Osteocyte (in vitro differentiated cells): ENCODE measurements around the gene UBE2F. TPM values are rescaled to one million over a fixed set of nuclear protein-coding genes. Genes with fewer than 3 reads are reported as not detected.

Experiments
- DNase-seq: peaks from one replicate; pipeline ENCODE4 v3.0.0; 2021; ENCODE audit warnings: mixed read lengths; ENCODE audit not compliant: unreplicated experiment; ENCODE audit errors: extremely low spot score
- H3K27ac Mint-ChIP-seq: one replicate; pipeline ENCODE4 v1.8.0; 2021; ENCODE audit warnings: mild to moderate bottlenecking, mixed read lengths; ENCODE audit not compliant: unreplicated experiment
- H3K27me3 Mint-ChIP-seq: one replicate; pipeline ENCODE4 v1.8.0; 2021; ENCODE audit warnings: mixed read lengths; ENCODE audit not compliant: unreplicated experiment
- H3K36me3 Mint-ChIP-seq: one replicate; pipeline ENCODE4 v1.8.0; 2021; ENCODE audit warnings: mixed read lengths; ENCODE audit not compliant: unreplicated experiment
- H3K4me1 Mint-ChIP-seq: one replicate; pipeline ENCODE4 v1.8.0; 2021; ENCODE audit warnings: mixed read lengths; ENCODE audit not compliant: unreplicated experiment
- H3K4me3 Mint-ChIP-seq: one replicate; pipeline ENCODE4 v1.8.0; 2021; ENCODE audit warnings: mild to moderate bottlenecking, moderate library complexity, mixed read lengths; ENCODE audit not compliant: unreplicated experiment
- H3K9me3 Mint-ChIP-seq: one replicate; pipeline ENCODE4 v1.8.0; 2021; ENCODE audit warnings: mixed read lengths; ENCODE audit not compliant: unreplicated experiment
- total RNA-seq: library from RNA; stranded (reverse); gene quantifications from 2 replicates; pipeline ENCODE4 v1.2.1, GENCODE V29; 2021
- TF ChIP-seq, protein P1 (sequence below): fragments of 200-600 bp; sonication (generic); IDR thresholded peaks from 2 replicates; pipeline ENCODE4 v1.5.0; 2021; ENCODE audit warnings: antibody characterized with exemption, mild to moderate bottlenecking, moderate library complexity

The UBE2F gene
- total RNA-seq, 1 donor from 2014 or later = 54.3 TPM

DNA sequence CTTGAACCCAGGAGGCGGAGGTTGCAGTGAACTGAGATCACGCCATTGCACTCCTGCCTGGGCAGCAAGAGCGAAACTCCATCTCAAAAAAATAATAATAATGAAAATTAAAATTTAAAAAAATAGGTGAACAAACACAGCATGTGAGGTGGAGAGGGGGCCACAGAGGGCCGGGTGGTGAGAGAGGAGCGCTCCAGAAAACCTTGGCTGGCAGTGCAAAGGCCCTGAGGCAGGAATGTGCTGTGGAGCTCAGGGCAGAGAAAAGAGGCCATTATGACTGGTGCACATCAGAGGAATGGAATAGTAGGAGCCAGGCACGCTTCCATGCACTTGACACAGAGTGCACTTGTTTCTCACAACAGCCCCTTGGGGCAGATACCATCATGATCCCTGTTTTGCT is 72.3 kb downstream of the UBE2F start:
- DNase-seq = peak; percentile 56
- Mint-ChIP-seq H3K4me3 (no peak overlapping the region), H3K9me3 (no peaks in the 10 kb centered on the region), H3K36me3 (peaks cover 37% of the 10 kb centered on the region), H3K4me1 (no peaks in the 10 kb centered on the region), H3K27ac (no peak overlapping the region), H3K27me3 (no peaks in the 10 kb centered on the region)
- TF ChIP-seq, protein P1, sequence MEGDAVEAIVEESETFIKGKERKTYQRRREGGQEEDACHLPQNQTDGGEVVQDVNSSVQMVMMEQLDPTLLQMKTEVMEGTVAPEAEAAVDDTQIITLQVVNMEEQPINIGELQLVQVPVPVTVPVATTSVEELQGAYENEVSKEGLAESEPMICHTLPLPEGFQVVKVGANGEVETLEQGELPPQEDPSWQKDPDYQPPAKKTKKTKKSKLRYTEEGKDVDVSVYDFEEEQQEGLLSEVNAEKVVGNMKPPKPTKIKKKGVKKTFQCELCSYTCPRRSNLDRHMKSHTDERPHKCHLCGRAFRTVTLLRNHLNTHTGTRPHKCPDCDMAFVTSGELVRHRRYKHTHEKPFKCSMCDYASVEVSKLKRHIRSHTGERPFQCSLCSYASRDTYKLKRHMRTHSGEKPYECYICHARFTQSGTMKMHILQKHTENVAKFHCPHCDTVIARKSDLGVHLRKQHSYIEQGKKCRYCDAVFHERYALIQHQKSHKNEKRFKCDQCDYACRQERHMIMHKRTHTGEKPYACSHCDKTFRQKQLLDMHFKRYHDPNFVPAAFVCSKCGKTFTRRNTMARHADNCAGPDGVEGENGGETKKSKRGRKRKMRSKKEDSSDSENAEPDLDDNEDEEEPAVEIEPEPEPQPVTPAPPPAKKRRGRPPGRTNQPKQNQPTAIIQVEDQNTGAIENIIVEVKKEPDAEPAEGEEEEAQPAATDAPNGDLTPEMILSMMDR = no peak

DNA sequence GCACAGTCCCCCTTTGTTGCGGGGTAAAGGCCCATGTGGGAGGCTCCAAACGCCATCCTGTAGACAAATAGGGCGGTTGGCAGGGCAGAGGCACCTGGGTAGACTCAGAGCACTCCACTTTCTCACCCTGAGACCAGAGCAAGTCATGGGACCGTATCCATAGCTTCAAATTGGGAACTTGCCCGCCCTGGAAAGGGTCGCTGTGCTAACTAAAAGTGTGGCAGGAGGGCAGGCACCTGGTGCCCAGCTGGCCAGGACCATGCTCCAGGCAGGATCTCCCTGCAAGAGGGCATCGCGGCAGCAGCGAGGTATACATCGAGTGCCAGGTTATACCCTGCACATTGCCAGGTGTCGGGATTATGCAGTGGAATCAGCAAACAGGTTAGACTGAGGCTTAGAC is 73.2 kb downstream of the UBE2F start:
- TF ChIP-seq, protein P1 = no peak
- Mint-ChIP-seq H3K4me3 (no peak overlapping the region), H3K36me3 (peaks cover 35% of the 10 kb centered on the region), H3K9me3 (no peaks in the 10 kb centered on the region), H3K27ac (no peak overlapping the region), H3K27me3 (no peaks in the 10 kb centered on the region), H3K4me1 (no peaks in the 10 kb centered on the region)
- peak; percentile 53 for DNase-seq

DNA sequence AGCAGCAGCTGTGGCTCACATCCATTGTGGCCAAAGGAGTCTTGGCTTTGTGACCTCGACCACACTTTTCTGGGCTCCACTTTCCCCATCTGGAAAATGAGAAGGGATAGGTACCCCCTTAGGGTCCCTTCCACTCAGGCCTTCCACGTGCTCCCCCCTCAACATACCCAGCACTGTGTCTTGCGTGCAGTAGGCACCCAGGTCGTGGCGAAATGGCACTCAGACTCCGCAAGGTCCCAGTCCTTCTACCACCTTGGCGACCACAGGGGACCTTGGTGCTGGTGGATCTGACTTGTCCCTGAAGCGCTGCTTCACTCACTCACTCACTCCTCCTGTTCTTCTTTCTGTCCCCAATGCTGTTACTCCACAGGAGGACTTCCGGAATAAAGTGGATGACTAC is 74.1 kb downstream of the UBE2F start:
- no peaks in the 10 kb centered on the region for H3K4me1 Mint-ChIP-seq
- no peaks in the 10 kb centered on the region for H3K27me3 Mint-ChIP-seq
- H3K4me3 Mint-ChIP-seq = no peak overlapping the region
- no peaks in the 10 kb centered on the region for H3K9me3 Mint-ChIP-seq
- peaks cover 33% of the 10 kb centered on the region for H3K36me3 Mint-ChIP-seq
- no peak for DNase-seq
- TF ChIP-seq, protein P1 = no peak
- H3K27ac Mint-ChIP-seq = no peak overlapping the region

DNA sequence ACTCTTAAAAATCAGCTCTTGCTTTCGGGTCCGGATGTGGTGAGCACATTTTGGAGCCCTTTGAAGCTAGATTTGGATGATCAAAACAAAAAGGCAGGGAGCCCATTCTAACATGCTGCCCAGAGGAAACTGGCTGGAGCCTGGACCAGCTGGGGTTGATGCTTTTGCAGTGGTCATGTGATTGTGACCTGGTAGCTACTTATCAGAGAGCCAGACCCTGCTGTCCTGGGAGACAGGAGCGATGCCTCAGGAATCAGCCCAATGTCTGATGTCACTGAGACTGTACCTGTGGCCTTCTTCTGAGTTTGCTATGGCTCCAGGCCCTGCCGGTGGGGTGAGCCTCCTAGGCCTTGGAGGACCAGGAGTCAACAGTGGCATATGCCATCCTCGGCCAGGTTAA is 75.3 kb downstream of the UBE2F start:
- TF ChIP-seq, protein P1 = no peak
- Mint-ChIP-seq H3K4me1 (no peaks in the 10 kb centered on the region), H3K4me3 (no peak overlapping the region), H3K27me3 (no peaks in the 10 kb centered on the region), H3K9me3 (peaks cover 3% of the 10 kb centered on the region), H3K27ac (no peak overlapping the region), H3K36me3 (peaks cover 39% of the 10 kb centered on the region)
- no peak for DNase-seq

DNA sequence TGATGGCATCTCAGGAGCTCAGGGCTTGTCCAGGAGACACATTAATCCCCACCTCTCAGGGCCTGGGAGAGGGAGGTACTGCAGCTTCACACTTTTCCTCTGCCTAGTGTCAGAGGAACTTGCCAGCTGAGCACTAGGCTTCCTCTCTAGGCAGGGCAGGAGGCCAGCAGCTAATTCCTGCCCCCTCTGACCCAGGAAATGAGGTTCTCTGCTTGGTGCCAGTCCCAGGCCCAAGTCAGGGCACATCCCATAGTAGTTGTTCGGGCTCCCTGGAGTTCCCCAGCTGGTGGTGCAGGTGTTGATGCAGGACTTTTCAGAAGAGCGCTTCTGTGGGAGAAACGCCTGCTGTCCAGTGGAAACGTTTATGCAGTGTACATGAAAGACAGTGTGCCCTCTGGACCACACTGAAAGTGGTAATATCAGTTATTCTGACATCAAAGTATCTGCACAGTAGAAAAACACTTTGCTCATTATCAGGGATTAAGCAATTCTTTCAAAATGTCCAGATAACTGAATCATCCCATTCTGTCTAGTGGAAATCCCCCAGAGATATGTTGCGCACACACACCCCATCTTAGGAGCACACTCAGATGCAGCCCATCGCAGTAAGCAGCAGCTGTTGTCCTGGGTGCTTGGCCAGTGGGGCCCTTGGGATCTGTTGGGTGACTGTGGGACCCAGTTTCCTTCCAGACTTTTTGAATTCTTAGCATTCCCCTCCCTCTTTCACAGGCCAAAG is 76.2 kb downstream of the UBE2F start:
- Mint-ChIP-seq H3K36me3 (peaks cover 41% of the 10 kb centered on the region), H3K4me3 (no peak overlapping the region), H3K9me3 (peaks cover 11% of the 10 kb centered on the region), H3K27me3 (no peaks in the 10 kb centered on the region), H3K4me1 (no peaks in the 10 kb centered on the region), H3K27ac (no peak overlapping the region)
- DNase-seq = no peak
- TF ChIP-seq, protein P1 = no peak
